ENCODE measurements around the gene CCNF. TPM values are rescaled to one million over a fixed set of nuclear protein-coding genes. Genes with fewer than 3 reads are reported as not detected.
"Not testable (repeated sequence)": the region's sequence is repeated elsewhere in the genome, so short reads cannot be mapped to it uniquely, and the experiment has no call there.

The CCNF gene
- total RNA-seq, 1 experiment from 2014 or later, result 37.4 TPM

DNA sequence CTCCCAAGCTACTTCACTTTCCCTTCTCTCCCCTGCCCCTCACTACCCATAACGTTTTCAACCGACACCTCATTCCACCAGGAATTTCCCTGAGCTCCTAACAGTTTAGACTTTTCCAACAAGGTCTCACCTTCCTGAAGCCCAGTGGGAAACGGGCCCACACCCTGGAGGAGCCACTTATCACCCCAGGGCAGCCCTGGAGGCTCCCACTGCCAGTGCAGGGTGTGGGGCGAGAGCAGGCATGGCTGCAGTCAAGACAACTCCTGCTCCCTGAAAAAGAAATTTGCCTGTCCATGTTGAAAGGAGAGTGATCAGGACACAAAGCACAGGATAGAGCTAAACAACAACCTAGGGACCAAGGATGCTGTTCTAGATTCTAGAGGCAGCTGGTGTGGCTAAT is 1.7 kb upstream of the CCNF start:
- no peak for DNase-seq (ENCODE audit: low read depth)

DNA sequence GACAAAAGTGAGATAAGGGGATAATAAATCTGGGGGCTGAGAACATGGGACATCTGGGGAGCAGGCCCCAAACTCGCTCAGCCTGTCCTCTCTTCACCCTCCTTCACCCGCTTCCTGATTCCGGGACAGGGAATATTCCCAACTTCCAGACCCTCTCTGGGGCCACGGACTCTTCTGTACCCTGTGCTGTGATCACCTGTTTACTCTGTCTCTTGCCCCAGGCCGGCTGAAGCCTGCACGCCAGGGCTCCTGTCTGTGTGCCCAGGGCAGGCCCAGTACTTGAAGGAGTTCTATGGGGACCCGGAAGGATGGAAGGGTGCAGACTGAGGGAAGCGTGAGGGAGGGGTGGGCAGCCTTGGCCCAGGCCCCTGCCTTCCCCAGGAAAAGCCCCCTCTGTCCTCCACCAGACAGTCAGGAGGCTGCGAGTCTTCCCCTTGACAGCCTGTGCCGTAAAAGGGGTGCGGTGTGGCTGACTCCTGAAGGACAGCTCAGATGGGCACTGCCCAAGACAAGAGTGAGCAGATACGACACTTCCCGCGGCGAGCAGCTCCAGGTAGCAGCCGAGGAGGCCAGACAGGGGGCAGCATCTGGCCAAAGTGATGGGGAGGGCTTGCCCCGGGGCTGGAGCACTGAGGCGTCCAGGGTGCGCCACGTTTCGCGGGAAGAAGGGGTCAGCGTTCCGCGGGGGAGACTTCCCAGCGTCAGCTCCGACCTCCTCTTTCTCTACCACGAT is 1.0 kb upstream of the CCNF start:
- DNase-seq (ENCODE audit: low read depth), result peak; percentile 51

DNA sequence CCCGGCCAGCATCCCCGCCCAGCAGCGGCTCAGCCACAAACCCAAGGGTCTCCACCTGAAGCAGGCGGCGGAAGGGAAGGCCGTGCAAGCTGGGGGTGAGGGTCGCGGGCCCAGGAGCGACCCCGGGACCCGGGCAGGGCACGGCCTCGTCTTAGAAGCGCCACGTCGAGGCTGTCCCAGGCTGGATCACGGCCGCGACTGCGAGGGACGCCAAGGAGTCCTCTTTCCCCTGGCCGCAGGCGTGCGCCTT is 538 bp upstream of the CCNF start:
- DNase-seq (ENCODE audit: low read depth), result no peak

DNA sequence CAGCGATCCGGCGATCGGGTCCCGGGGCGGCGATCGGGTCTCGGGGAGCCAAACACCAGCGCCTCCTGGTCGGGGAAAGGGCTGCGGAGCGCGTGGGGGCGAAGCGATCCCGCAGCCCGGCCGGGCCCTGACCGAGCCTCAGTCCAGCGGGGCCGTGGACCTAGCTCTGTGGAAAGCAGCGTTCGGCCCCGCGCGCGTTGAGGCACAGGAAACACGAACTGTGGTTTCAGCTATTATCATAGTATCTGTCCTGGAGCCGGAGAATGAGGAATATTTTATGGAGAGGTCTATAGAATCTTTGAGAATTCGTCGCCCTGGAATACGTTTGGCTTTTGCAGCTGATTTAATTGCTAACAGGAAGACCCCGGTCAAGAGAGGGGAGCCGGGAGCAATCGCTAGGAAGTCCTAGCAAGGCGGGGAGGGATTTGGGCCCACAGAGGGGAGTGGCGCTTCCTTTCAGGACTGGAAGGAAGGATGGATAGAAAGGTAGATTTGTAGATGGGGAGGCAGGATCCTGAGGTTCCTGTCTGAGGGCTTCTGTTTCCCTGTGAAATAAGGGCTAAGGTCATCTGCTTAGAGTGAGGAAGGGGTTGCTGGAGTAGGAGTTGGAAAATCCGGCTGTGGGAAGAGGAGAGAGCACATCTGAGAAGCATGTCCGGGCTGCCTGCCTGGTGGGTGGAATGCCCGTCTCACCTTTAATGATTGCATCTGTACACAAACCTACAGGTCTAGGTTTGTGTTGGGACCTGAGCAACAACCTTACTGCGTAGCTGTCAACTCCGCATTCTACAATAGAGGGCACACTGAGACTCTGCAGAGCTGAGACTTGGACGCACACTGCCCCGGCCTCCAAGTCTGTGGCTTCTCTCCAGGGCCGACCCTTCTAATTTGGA is 770 bp downstream of the CCNF start:
- peak; percentile 28 for DNase-seq (ENCODE audit: low read depth)

DNA sequence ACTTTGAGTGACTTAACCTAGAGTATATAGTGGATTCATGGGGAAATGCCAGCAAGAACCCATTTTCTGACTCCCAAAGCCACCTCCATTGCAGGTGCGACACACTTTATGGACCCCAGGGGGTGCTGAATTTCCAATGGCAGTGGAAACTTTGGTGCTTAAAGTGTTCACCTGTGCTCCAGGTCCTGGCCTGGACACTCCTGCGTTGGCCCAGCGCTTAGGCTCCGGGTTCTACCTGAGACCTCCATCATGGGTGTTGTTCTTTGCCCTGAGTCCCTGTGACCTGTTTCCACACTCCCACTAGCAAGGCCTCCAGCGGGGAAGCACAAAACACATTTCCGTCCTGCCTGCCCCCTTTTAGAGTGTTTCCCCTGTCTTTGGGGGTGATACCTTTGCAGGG is 3.0 kb downstream of the CCNF start:
- DNase-seq (ENCODE audit: low read depth), result no peak

- DNase-seq (ENCODE audit: low read depth), result no peak
Observed at GRCh38 chr16:2432801-2433505, 3.7 kb downstream of the CCNF start.

DNA sequence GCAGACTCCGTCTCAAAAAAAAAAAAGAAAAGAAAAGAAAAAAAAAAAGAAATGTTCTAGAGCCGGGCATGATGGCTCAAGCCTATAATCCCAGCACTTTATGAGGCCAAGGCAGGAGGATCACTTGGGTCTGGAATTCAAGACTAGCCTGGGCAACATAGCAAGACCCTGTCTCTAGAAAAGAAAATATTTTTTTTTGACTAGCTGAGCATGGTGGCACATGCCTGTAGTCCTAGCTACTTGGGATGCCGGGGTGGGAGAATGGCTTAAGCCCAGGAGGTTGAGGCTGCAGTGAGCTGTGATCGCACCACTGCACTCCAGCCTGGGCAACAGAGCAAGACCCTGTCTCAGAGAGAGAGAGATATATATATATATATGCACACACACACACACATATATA is 6.0 kb downstream of the CCNF start:
- not testable (repeated sequence) for DNase-seq (ENCODE audit: low read depth)

DNA sequence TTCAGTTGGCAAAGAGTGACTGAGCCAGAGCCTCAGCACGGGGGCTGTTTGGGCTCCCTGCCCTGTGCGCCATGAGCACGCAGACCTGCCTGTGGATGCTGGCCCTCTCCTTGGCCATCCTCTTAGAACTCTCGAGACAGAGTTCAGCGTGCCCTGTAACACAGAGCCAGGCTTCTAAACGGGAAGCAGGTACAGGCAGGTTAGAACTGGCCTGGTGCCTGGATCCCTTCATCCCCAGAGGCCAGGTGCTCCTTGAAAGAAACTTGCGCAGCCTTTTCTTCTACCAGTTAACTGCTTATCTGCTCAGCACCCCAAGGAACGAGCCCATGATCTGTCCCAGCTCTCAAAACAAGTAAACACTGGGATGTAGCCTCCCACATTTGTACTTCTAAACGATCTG is 6.9 kb downstream of the CCNF start:
- no peak for DNase-seq (ENCODE audit: low read depth)

- DNase-seq (ENCODE audit: low read depth), result no peak
Observed at GRCh38 chr16:2437032-2437790, 8.0 kb downstream of the CCNF start.

DNA sequence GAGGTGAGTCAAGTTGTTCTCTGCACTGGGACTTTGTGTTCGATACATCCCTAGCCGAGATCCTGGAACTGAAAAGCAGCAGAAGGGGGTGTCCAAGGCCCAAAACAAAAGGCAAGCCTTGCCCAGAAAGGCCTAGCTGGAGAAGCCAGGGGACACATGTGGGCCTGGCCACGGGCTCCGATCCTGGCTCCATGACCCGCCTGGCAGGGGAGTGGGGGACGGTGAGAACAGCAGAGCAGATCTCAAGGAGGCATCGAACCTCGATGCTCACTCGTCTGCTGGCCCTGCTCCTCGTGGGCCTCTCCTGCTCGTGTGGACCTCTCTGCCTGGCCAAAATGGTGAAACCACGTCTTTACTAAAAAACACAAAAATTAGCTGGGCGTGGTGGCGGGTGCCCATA is 8.9 kb downstream of the CCNF start:
- DNase-seq (ENCODE audit: low read depth), result no peak

DNA sequence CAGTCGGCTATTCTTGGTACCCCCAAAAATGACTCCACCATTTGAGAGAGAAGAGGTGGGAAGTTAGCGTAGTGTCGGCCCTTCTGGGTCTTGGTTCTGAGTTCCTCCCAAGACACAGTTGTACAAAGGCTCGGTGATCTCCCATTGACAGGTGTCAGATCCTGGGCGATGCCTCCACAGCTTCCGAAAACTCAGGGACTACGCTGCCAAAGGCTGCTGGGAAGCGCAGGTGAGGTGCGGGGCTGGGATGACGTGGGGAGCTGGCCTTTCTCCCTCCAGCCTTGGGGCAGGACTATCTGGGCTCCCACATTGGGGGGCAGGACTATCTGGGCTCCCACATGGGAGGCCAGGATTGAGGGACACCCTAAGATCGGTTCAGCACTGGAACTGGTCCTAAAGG is 10.4 kb downstream of the CCNF start:
- DNase-seq (ENCODE audit: low read depth), result no peak

DNA sequence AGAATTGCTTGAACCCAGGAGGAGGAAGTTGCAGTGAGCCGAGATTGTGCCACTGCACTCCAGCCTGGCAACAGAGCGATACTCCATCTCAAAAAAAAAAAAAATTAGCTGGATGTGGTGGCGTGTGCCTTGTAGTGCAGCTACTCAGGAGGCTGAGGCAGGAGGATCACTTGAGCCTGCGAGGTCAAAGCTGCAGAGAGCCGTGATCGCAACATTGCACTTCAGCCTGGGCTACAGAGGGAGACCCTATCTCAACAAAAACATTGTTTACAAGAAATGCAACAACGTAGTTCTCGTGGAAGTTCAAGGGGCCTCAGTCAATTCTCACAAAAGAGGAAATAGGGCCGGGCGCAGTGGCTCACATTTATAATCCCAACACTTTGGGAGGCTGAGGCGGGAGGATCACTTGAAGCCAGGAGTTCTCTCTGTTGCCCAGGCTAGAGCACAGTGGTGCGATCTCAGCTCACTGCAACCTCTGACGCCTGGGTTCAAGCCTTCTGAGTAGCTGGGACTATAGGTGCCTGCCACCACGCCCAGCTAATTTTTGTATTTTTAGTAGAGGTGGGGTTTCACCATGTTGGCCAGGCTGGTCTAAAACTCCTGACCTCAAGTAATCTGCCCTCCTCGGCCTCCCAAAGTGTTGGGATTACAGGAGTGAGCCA is 12.0 kb downstream of the CCNF start:
- not testable (repeated sequence) for DNase-seq (ENCODE audit: low read depth)

- DNase-seq (ENCODE audit: low read depth), result no peak
Observed at GRCh38 chr16:2443555-2443954, 14.3 kb downstream of the CCNF start.

GRCh38 chr16:2447920-2448583 is 18.8 kb downstream of the CCNF start:
- peak; percentile 51 for DNase-seq (ENCODE audit: low read depth)

GRCh38 chr16:2449118-2449517 is 19.9 kb downstream of the CCNF start:
- DNase-seq (ENCODE audit: low read depth), result no peak

DNA sequence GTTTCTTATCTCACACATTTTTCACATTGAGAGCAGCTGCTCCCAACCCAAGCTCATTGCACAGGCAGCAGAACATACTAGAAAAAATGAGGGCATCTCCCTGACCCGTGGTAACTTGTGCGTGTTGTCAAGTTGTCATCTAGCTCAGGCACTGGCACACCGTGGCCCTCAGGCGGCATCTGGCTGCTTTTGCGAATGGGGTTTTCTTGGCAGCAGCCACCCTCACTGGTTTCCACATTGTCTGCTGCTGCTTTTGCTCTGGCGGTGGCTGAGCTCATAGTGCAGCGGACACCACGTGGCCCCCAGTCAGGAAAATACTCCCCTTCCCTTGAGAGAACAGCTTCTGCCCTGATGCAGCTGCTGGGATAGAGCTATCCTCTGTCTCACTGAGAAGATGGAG is 21.3 kb downstream of the CCNF start:
- no peak for DNase-seq (ENCODE audit: low read depth)

- no peak for DNase-seq (ENCODE audit: low read depth)
Observed at GRCh38 chr16:2450975-2451381, 21.7 kb downstream of the CCNF start.

- no peak for DNase-seq (ENCODE audit: low read depth)
Observed at GRCh38 chr16:2451851-2452320, 22.6 kb downstream of the CCNF start.

- no peak for DNase-seq (ENCODE audit: low read depth)
Observed at GRCh38 chr16:2452650-2453049, 23.4 kb downstream of the CCNF start.

DNA sequence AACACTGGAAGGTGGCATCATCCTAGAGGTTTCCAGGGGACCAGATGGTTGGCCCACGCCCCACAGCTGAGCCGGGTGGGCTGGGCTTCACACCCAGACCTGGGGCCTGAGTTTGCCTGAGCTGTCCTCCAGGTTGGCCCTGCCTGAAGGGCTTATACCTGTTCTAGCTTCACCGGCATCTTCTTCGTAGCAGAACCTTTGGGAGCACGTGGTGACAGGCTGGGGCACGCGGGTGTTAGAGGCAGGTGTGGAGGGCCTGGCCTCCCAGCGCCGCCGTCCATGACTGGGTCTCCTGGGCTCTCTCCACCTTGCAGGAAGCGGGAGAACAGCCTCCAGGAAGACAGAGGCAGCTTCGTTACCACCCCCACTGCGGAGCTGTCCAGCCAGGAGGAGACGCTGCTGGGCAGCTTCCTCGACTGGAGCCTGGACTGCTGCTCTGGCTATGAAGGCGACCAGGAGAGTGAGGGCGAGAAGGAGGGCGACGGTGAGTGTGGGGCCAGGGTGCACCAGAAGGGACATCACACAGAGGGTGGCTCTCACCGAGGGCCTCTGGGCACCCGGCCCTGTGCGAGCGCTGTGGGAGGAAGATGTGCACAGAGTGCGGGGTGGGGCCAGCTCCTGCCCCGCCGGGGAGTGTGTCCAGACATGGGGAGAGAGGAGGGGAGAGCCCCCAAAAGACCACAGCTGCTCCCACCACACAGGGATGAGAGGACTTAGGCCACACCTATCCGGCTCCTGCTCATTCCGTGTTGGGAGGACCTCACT is 26.0 kb downstream of the CCNF start:
- no peak for DNase-seq (ENCODE audit: low read depth)
